ENCODE data around the gene CASK.
"Not testable (repeated sequence)": the region's sequence is repeated elsewhere in the genome, so short reads cannot be mapped to it uniquely, and the experiment has no call there.

CASK gene

GRCh38 chrX:41518127-41518840, 405.1 kb downstream of the CASK start:
- no peak overlapping the region for H3K27ac ChIP-seq
- H3K9ac ChIP-seq (ENCODE audit: insufficient read length) = no peak overlapping the region
- H3K36me3 ChIP-seq (ENCODE audit: insufficient read depth, low read length) = no peaks in the 10 kb centered on the region
- TF ChIP-seq EZH2 (IDR thresholded peaks at IDR 0.05) = no peak
- no peak for TF ChIP-seq POLR2AphosphoS5 (IDR thresholded peaks at IDR 0.05; ENCODE audit: borderline replicate concordance, low read depth, low read length)
- no peak for TF ChIP-seq FOXP2 (optimal IDR thresholded peaks at IDR 0.05; ENCODE audit: control extremely low read depth, extremely low read length, insufficient read depth)
- H3K9me3 ChIP-seq (ENCODE audit: low read depth, low read length) = no peaks in the 10 kb centered on the region
- no peak for DNase-seq (ENCODE audit: low read depth, low spot score)
- H3K4me3 ChIP-seq = no peak overlapping the region

- DNase-seq (ENCODE audit: low read depth, low spot score) = no peak
- Histone ChIP-seq H3K36me3 (ENCODE audit: insufficient read depth, low read length) (no peaks in the 10 kb centered on the region), H3K4me3 (no peak overlapping the region), H3K9me3 (ENCODE audit: low read depth, low read length) (no peaks in the 10 kb centered on the region), H3K9ac (ENCODE audit: insufficient read length) (no peak overlapping the region), H3K27ac (no peak overlapping the region)
- no peak for TF ChIP-seq EZH2 (IDR thresholded peaks at IDR 0.05)
- TF ChIP-seq POLR2AphosphoS5 (IDR thresholded peaks at IDR 0.05; ENCODE audit: borderline replicate concordance, low read depth, low read length) = no peak
- TF ChIP-seq FOXP2 (optimal IDR thresholded peaks at IDR 0.05; ENCODE audit: control extremely low read depth, extremely low read length, insufficient read depth) = no peak
Observed at GRCh38 chrX:41516999-41517765, 406.2 kb downstream of the CASK start.

- no peaks in the 10 kb centered on the region for H3K36me3 ChIP-seq (ENCODE audit: insufficient read depth, low read length)
- TF ChIP-seq FOXP2 (optimal IDR thresholded peaks at IDR 0.05; ENCODE audit: control extremely low read depth, extremely low read length, insufficient read depth) (no peak), EZH2 (IDR thresholded peaks at IDR 0.05) (no peak), POLR2AphosphoS5 (IDR thresholded peaks at IDR 0.05; ENCODE audit: borderline replicate concordance, low read depth, low read length) (no peak)
- no peak for DNase-seq (ENCODE audit: low read depth, low spot score)
- no peak overlapping the region for H3K4me3 ChIP-seq
- H3K27ac ChIP-seq = no peak overlapping the region
- no peaks in the 10 kb centered on the region for H3K9me3 ChIP-seq (ENCODE audit: low read depth, low read length)
- H3K9ac ChIP-seq (ENCODE audit: insufficient read length) = no peak overlapping the region
Observed at GRCh38 chrX:41516456-41516855, 406.9 kb downstream of the CASK start.

GRCh38 chrX:41515376-41515775, 408.0 kb downstream of the CASK start:
- TF ChIP-seq FOXP2 (optimal IDR thresholded peaks at IDR 0.05; ENCODE audit: control extremely low read depth, extremely low read length, insufficient read depth) (no peak), POLR2AphosphoS5 (IDR thresholded peaks at IDR 0.05; ENCODE audit: borderline replicate concordance, low read depth, low read length) (no peak), EZH2 (IDR thresholded peaks at IDR 0.05) (no peak)
- H3K9me3 ChIP-seq (ENCODE audit: low read depth, low read length) = no peaks in the 10 kb centered on the region
- H3K27ac ChIP-seq = no peak overlapping the region

GRCh38 chrX:41514179-41514578, 409.2 kb downstream of the CASK start:
- TF ChIP-seq FOXP2 (optimal IDR thresholded peaks at IDR 0.05; ENCODE audit: control extremely low read depth, extremely low read length, insufficient read depth) = no peak
- H3K9ac ChIP-seq (ENCODE audit: insufficient read length) = no peak overlapping the region
- no peaks in the 10 kb centered on the region for H3K36me3 ChIP-seq (ENCODE audit: insufficient read depth, low read length)
- no peak for DNase-seq (ENCODE audit: low read depth, low spot score)
- no peaks in the 10 kb centered on the region for H3K9me3 ChIP-seq (ENCODE audit: low read depth, low read length)
- H3K27ac ChIP-seq = no peak overlapping the region
- H3K4me3 ChIP-seq = no peak overlapping the region

More at GRCh38 chrX:41515376-41515775, 408.0 kb downstream of the CASK start:
- Histone ChIP-seq H3K36me3 (ENCODE audit: insufficient read depth, low read length) (no peaks in the 10 kb centered on the region), H3K9ac (ENCODE audit: insufficient read length) (no peak overlapping the region), H3K4me3 (no peak overlapping the region)
- DNase-seq (ENCODE audit: low read depth, low spot score) = no peak

- DNase-seq (ENCODE audit: low read depth, low spot score); H3K4me3 ChIP-seq; H3K9me3 ChIP-seq (ENCODE audit: low read depth, low read length); H3K27ac ChIP-seq; H3K9ac ChIP-seq (ENCODE audit: insufficient read length); H3K36me3 ChIP-seq (ENCODE audit: insufficient read depth, low read length): not testable (repeated sequence)
Observed at GRCh38 chrX:41512853-41513252, 410.5 kb downstream of the CASK start.

- Histone ChIP-seq H3K9ac (ENCODE audit: insufficient read length) (no peak overlapping the region), H3K4me3 (no peak overlapping the region), H3K27ac (no peak overlapping the region), H3K36me3 (ENCODE audit: insufficient read depth, low read length) (no peaks in the 10 kb centered on the region), H3K9me3 (ENCODE audit: low read depth, low read length) (no peaks in the 10 kb centered on the region)
- TF ChIP-seq EZH2 (IDR thresholded peaks at IDR 0.05) (no peak), FOXP2 (optimal IDR thresholded peaks at IDR 0.05; ENCODE audit: control extremely low read depth, extremely low read length, insufficient read depth) (no peak), POLR2AphosphoS5 (IDR thresholded peaks at IDR 0.05; ENCODE audit: borderline replicate concordance, low read depth, low read length) (no peak)
- no peak for DNase-seq (ENCODE audit: low read depth, low spot score)
Observed at GRCh38 chrX:41512394-41512793, 411.0 kb downstream of the CASK start.

GRCh38 chrX:41507919-41508318, 415.4 kb downstream of the CASK start:
- DNase-seq (ENCODE audit: low read depth, low spot score) = no peak
- no peak for TF ChIP-seq EZH2 (IDR thresholded peaks at IDR 0.05)
- TF ChIP-seq POLR2AphosphoS5 (IDR thresholded peaks at IDR 0.05; ENCODE audit: borderline replicate concordance, low read depth, low read length) = no peak
- no peak for TF ChIP-seq FOXP2 (optimal IDR thresholded peaks at IDR 0.05; ENCODE audit: control extremely low read depth, extremely low read length, insufficient read depth)
- H3K9me3 ChIP-seq (ENCODE audit: low read depth, low read length) = no peaks in the 10 kb centered on the region
- H3K4me3 ChIP-seq = no peak overlapping the region
- H3K27ac ChIP-seq = no peak overlapping the region
- no peaks in the 10 kb centered on the region for H3K36me3 ChIP-seq (ENCODE audit: insufficient read depth, low read length)
- no peak overlapping the region for H3K9ac ChIP-seq (ENCODE audit: insufficient read length)
